Bronchial epithelial cell (primary cell): ENCODE results near the gene TRIM71. TPM values are rescaled to one million over a fixed set of nuclear protein-coding genes. Genes with fewer than 3 reads are reported as not detected.
"Not testable (repeated sequence)": the region's sequence is repeated elsewhere in the genome, so short reads cannot be mapped to it uniquely, and the experiment has no call there.

ENCODE experiments used
- DNase-seq: peaks from one replicate; pipeline ENCODE4 v3.0.0-alpha.2; 2010; ENCODE audit warnings: low read depth
- FAIRE-seq: peaks from 2 replicates; lab custom pipeline; 2011; peaks lifted over from hg19 to GRCh38; lab: Jason Lieb, UNC
- H3K27me3 ChIP-seq: 2 replicates; pipeline ENCODE4 v1.5.1; 2011; ENCODE audit warnings: low read length; ENCODE audit not compliant: control insufficient read depth, insufficient read depth
- H3K36me3 ChIP-seq: 2 replicates; pipeline ENCODE4 v1.5.1; 2011; ENCODE audit warnings: low read length; ENCODE audit not compliant: control insufficient read depth, insufficient read depth
- H3K4me3 ChIP-seq: 2 replicates; pipeline ENCODE4 v1.5.1; 2011; ENCODE audit warnings: mild to moderate bottlenecking, low read depth, low read length, control low read depth
- CTCF ChIP-seq: IDR thresholded peaks from 2 replicates; pipeline ENCODE4 v1.5.1; 2011; ENCODE audit warnings: mild to moderate bottlenecking, moderate library complexity, low read length, control low read depth, inconsistent platforms; ENCODE audit not compliant: insufficient read depth, severe bottlenecking
- total RNA-seq: library from RNA; depleted of rRNA; stranded (reverse); fragments of >200 nt; gene quantifications from 2 replicates; pipeline ENCODE4 v1.2.1, GENCODE V29; 2014

Gene TRIM71
- total RNA-seq, 1 donor from 2014 or later: not detected

- FAIRE-seq (no peak), DNase-seq (no peak)
- Histone ChIP-seq H3K36me3 (no peaks in the 10 kb centered on the region), H3K4me3 (no peak overlapping the region), H3K27me3 (no peaks in the 10 kb centered on the region)
- TF ChIP-seq CTCF: no peak
These were observed 35.4 kb upstream of the TRIM71 start for GRCh38 chr3:32782407-32782806.

GRCh38 chr3:32791833-32792232 lies 26.0 kb upstream of the TRIM71 start:
- Histone ChIP-seq H3K27me3 (no peaks in the 10 kb centered on the region), H3K4me3 (no peak overlapping the region), H3K36me3 (no peaks in the 10 kb centered on the region)
- DNase-seq (no peak), FAIRE-seq (no peak)
- TF ChIP-seq CTCF: no peak

GRCh38 chr3:32794487-32795308 lies 23.1 kb upstream of the TRIM71 start:
- DNase-seq (peak; percentile 34), FAIRE-seq (no peak)
- Histone ChIP-seq H3K4me3 (no peak overlapping the region), H3K36me3 (no peaks in the 10 kb centered on the region), H3K27me3 (no peaks in the 10 kb centered on the region)
- no peak for TF ChIP-seq CTCF

DNA sequence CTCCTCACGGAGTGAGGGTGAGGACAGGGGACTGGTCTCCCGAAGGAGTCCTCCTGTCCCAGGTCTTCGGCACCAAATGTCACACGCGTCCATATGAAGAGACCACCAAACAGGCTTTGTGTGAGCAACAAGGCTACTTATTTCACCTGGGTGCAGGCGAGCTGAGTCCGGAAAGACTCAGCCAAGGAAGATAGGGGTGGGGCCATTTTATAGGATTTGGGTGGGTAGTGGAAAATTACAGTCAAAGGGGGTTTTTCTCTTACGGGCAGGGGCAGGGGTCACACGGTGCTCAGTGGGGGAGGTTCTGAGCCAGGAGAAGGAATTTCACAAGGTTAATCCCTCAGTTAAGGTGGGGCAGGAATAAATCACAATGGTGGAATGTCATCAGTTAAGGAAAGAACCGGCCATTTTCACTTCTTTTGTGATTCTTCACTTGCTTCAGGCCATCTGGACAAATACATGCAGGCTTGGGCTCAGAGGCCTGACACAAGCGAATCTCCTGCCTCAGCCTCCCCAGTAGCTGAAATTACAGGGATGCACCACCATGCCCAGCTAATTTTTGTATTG lies 21.3 kb upstream of the TRIM71 start:
- DNase-seq, H3K4me3 ChIP-seq, H3K36me3 ChIP-seq, H3K27me3 ChIP-seq, FAIRE-seq: not testable (repeated sequence)

GRCh38 chr3:32797776-32798175 lies 20.0 kb upstream of the TRIM71 start:
- TF ChIP-seq CTCF: no peak
- DNase-seq (peak; percentile 22), FAIRE-seq (no peak)
- Histone ChIP-seq H3K36me3 (no peaks in the 10 kb centered on the region), H3K27me3 (no peaks in the 10 kb centered on the region), H3K4me3 (no peak overlapping the region)

- not testable (repeated sequence) for FAIRE-seq
These were observed 16.4 kb upstream of the TRIM71 start for GRCh38 chr3:32801440-32801839.

More at GRCh38 chr3:32801440-32801839, 16.4 kb upstream of the TRIM71 start:
- not testable (repeated sequence) for H3K4me3 ChIP-seq, DNase-seq, H3K27me3 ChIP-seq, H3K36me3 ChIP-seq
